K562 (cell line): Measurements from ENCODE around the gene BFSP1. TPM values are rescaled to one million over a fixed set of nuclear protein-coding genes. Genes with fewer than 3 reads are reported as not detected.

Experiments used
- ATAC-seq: fragments of 200-7000 bp; cut with Tn5 transposase; 3 replicates; pipeline ENCODE4 v1.9.1; 2020; ENCODE audit warnings: moderate library complexity
- BruUV-seq: library from RNA; stranded (reverse); fragments of 400-500 nt; replicated peaks from 2 replicates; lab custom pipeline; 2021; lab: Mats Ljungman, UMichigan
- CTCF ChIA-PET: fragments of 300-600 bp; formaldehyde crosslinking; extraction: SDS; loops from one replicate; lab custom pipeline; 2021; ENCODE audit warnings: low intra/inter-chr PET ratio; lab: Yijun Ruan, JAX
- POLR2A ChIA-PET: fragments of 300-600, 350-650 bp; sonication (Branson Sonifier 250); formaldehyde crosslinking; extraction: SDS; loops from one replicate; lab custom pipeline; 2021; ENCODE audit warnings: antibody characterized with exemption, inconsistent platforms; lab: Yijun Ruan, JAX
- DNase-seq, 4 experiments: peaks; one replicate each; pipeline versions ENCODE4 v3.0.0 to v3.0.0-alpha.2; 2011 to 2018; ENCODE audit warnings: low spot score in 3 of 4, mixed read lengths in 3 of 4; ENCODE audit errors: extremely low read depth in 1 of 4
- FAIRE-seq: peaks from 2 replicates; lab custom pipeline; 2011; peaks lifted over from hg19 to GRCh38; lab: Jason Lieb, UNC
- H2AFZ ChIP-seq: 2 replicates; pipeline ENCODE4 v1.6.0; 2011; ENCODE audit warnings: low read depth, low read length, control low read depth, inconsistent platforms
- H3K27ac ChIP-seq: fragments of 200-600 bp; 3 replicates; pipeline ENCODE4 v1.8.0; 2011; ENCODE audit warnings: low read depth, mild to moderate bottlenecking, control low read depth, inconsistent platforms, low read length, moderate library complexity, mixed read lengths; ENCODE audit errors: extremely low read depth
- H3K27me3 ChIP-seq, 2 experiments: fragments of 300-600 bp in 1 of 2; 2 replicates in 1 of 2; 3 replicates in 1 of 2; pipeline versions ENCODE4 v1.6.0 to v1.8.0; 2011; ENCODE audit warnings: inconsistent platforms in 2 of 2, low read length in 2 of 2, mild to moderate bottlenecking in 1 of 2, mixed read lengths in 1 of 2, moderate library complexity in 1 of 2; ENCODE audit not compliant: control insufficient read depth in 2 of 2, insufficient read depth in 2 of 2
- H3K36me3 ChIP-seq: fragments of 300-600 bp; 3 replicates; pipeline ENCODE4 v1.8.0; 2011; ENCODE audit warnings: mild to moderate bottlenecking, low read length, inconsistent platforms; ENCODE audit not compliant: control insufficient read depth, insufficient read depth
- H3K4me1 ChIP-seq, 2 experiments: fragments of 200-600 bp in 1 of 2; replicated peaks in 1 of 2; 2 replicates in 1 of 2; 3 replicates in 1 of 2; pipeline versions ENCODE4 v1.5.1 to v1.8.0; 2011; ENCODE audit warnings: inconsistent platforms in 2 of 2, low read length in 2 of 2, mild to moderate bottlenecking in 1 of 2, mixed read lengths in 1 of 2, moderate library complexity in 1 of 2; ENCODE audit not compliant: control insufficient read depth in 2 of 2, insufficient read depth in 2 of 2
- H3K4me2 ChIP-seq: 2 replicates; pipeline ENCODE4 v1.6.1; 2011; ENCODE audit warnings: low read length, control low read depth, inconsistent platforms, mixed read lengths; ENCODE audit not compliant: insufficient read depth
- H3K4me3 ChIP-seq: fragments of 200-600 bp; sonication (generic), shearing (Covaris generic); 2 replicates; pipeline ENCODE4 v1.5.1; 2016; ENCODE audit warnings: control low read depth, inconsistent platforms
- H3K79me2 ChIP-seq: fragments of 200-600 bp; 3 replicates; pipeline ENCODE4 v1.8.0; 2011; ENCODE audit warnings: low read length, inconsistent platforms; ENCODE audit not compliant: control insufficient read depth, insufficient read depth
- H3K9ac ChIP-seq, 2 experiments: 2 replicates each; pipeline versions ENCODE4 v1.6.0 to v1.6.1; 2011; ENCODE audit warnings: low read depth in 2 of 2, low read length in 2 of 2, control low read depth in 1 of 2, inconsistent platforms in 1 of 2, mild to moderate bottlenecking in 1 of 2, mixed read lengths in 1 of 2; ENCODE audit not compliant: insufficient read depth in 1 of 2
- H3K9me1 ChIP-seq: one replicate; pipeline ENCODE4 v1.6.0; 2011; ENCODE audit warnings: inconsistent platforms, mild to moderate bottlenecking, low read length, moderate library complexity; ENCODE audit not compliant: control insufficient read depth, insufficient read depth
- H3K9me3 ChIP-seq: replicated peaks from 2 replicates; pipeline ENCODE4 v1.5.1; 2011; ENCODE audit warnings: low read depth, low read length, inconsistent platforms; ENCODE audit not compliant: control insufficient read depth, insufficient read depth
- H4K20me1 ChIP-seq: replicated peaks from 2 replicates; pipeline ENCODE4 v1.6.1; 2011; ENCODE audit warnings: low read length, inconsistent platforms, mixed read lengths; ENCODE audit not compliant: control insufficient read depth, insufficient read depth
- E4F1 ChIP-seq: fragments of 250-450 bp; sonication (Bioruptor Pico); IDR thresholded peaks from 2 replicates; pipeline ENCODE4 v1.5.0; 2021; ENCODE audit warnings: mild to moderate bottlenecking, borderline replicate concordance
- GATAD2B ChIP-seq: fragments of 450-650 bp; IDR thresholded peaks from 2 replicates; pipeline ENCODE4 v1.6.1; 2017; ENCODE audit warnings: mild to moderate bottlenecking, borderline replicate concordance
- HSF4 ChIP-seq: fragments of 250-450 bp; sonication (Bioruptor Pico); IDR thresholded peaks from 2 replicates; pipeline ENCODE4 v2.1.2; 2022; ENCODE audit warnings: mild to moderate bottlenecking, moderate library complexity, borderline replicate concordance
- NRF1 ChIP-seq, 2 experiments: fragments of 450-650 bp; IDR thresholded peaks in 1 of 2; conservative IDR thresholded peaks in 1 of 2; 2 replicates each; pipeline ENCODE4 v1.6.1; 2014; ENCODE audit warnings: mild to moderate bottlenecking in 2 of 2
- PHB2 ChIP-seq: fragments of 450-650 bp; IDR thresholded peaks from 2 replicates; pipeline ENCODE4 v1.6.1; 2017; ENCODE audit warnings: low read depth
- PHF8 ChIP-seq: fragments of 200-600 bp; sonication (generic); IDR thresholded peaks from 2 replicates; pipeline ENCODE4 v1.6.1; 2012; ENCODE audit warnings: mixed run types, mild to moderate bottlenecking, inconsistent platforms, low read length, moderate library complexity, borderline replicate concordance
- ZNF668 ChIP-seq: fragments of 250-450 bp; sonication (Bioruptor Pico); IDR thresholded peaks from 2 replicates; pipeline ENCODE4 v1.8.0; 2022; ENCODE audit warnings: mild to moderate bottlenecking, inconsistent platforms
- WGBS: fragments of 100-300 bp; shearing (Covaris generic); methylation state at CpG from one replicate; pipeline ENCODE4 v1.1.6; 2016; ENCODE audit warnings: low coverage, mixed read lengths; ENCODE audit not compliant: insufficient coverage; ENCODE audit errors: missing lambda C conversion rate; 5-methylcytosine and 5-hydroxymethylcytosine counted together
- in situ Hi-C: fragments of 300-500 bp; cut with MboI; formaldehyde crosslinking; loops from 4 replicates; pipeline ENCODE4 v1.15.0; 2018; ENCODE audit warnings: inconsistent platforms, mixed read lengths
- intact Hi-C: fragments of 100-400 bp; cut with micrococcal nuclease; formaldehyde crosslinking; loops from 2 replicates; pipeline ENCODE4 v1.14.2; 2022
- polyA plus RNA-seq, 8 experiments: library from polyadenylated mRNA; depleted of rRNA in 4 of 8; stranded (reverse) in 5 of 8; unstranded in 3 of 8; fragments of >200 nt; fragmentation: Nextera tagmentation in 2 of 8; fragmentation: Illumina TruSeq in 1 of 8; extraction: Ambion mirVana in 2 of 8; extraction: Trizol in 1 of 8; gene quantifications; 2 replicates each; pipeline versions ENCODE4 v1.2.1 to v1.2.3, GENCODE V29; 2011 to 2014; ENCODE audit warnings: inconsistent platforms in 1 of 8, missing spikeins in 1 of 8
- total RNA-seq, 7 experiments: library from RNA; depleted of rRNA in 6 of 7; stranded (reverse); fragments of >200 nt in 6 of 7; fragmentation: Illumina TruSeq in 2 of 7; extraction: Trizol in 2 of 7; gene quantifications; 2 replicates each; pipeline versions ENCODE4 v1.2.1 to v1.2.3, GENCODE V29; 2011 to 2021; ENCODE audit warnings: low replicate concordance in 1 of 7
- TF ChIP-seq, protein P1 (sequence below), 2 experiments: IDR thresholded peaks; 2 replicates each; pipeline ENCODE4 v1.6.1; 2011; ENCODE audit warnings: borderline replicate concordance in 1 of 2, control low read depth in 1 of 2, low read depth in 1 of 2, low read length in 1 of 2, mild to moderate bottlenecking in 1 of 2, mixed read lengths in 1 of 2, moderate library complexity in 1 of 2; ENCODE audit not compliant: insufficient read depth in 1 of 2, insufficient read length in 1 of 2, poor library complexity in 1 of 2, severe bottlenecking in 1 of 2; ENCODE audit errors: extremely low read depth in 1 of 2

Gene BFSP1
- total and polyA plus RNA-seq, 9 of the 15 experiments (the other 6 are each of a cell fraction or from before 2014, with no cell fraction given): 0.09 to 0.86 (median 0.40) TPM

DNA sequence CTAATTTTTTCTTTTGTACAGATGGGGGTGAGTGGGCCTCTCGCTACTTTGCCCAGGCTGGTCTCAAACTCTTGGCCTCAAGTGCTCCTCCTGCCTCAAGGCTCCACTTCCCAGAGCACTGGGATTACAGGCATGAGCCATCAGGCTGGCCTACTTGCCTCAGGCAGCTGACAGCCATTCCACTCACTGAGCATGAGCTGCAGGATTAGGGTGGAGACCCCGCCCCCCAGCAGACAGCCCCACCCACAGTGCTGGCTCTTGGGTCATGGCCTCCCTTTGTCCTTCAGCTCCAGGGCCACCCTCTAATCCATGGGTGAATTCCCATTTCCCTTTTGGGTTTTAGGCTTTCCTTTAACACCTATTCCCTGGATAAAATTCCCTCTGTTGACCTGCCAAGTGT lies 82.1 kb downstream of the BFSP1 start:
- no peak overlapping the region for H3K4me2 ChIP-seq
- in situ Hi-C loops: no loop called here
- intact Hi-C loops: no loop called here
- BruUV-seq: no TSS peak
- H3K9me3 ChIP-seq: no peaks in the 10 kb centered on the region
- WGBS: 0% methylated on average over 1 of the region's 2 CpGs
- no peaks in the 10 kb centered on the region for H3K36me3 ChIP-seq
- TF ChIP-seq PHF8: no peak
- 0 out of 4 replicates have a peak, but pooled peaks of 1 of the 2 experiments have one; percentile 11 for TF ChIP-seq NRF1 (conservative IDR thresholded peaks at IDR 0.05 in 1 of 2, IDR thresholded peaks at IDR 0.05 in 1 of 2)
- H3K79me2 ChIP-seq: no peaks in the 10 kb centered on the region
- ChIA-PET CTCF (no interaction called here), POLR2A (no interaction called here)
- H4K20me1 ChIP-seq: no peaks in the 10 kb centered on the region
- FAIRE-seq (no peak), ATAC-seq (peak; percentile 76), DNase-seq (peak in 2 of 4 experiments; percentile 8 to 28)
- H3K27me3 ChIP-seq: peaks cover 0 to 15% of the 10 kb centered on the region in 2 experiments; a peak in 3 of 5 replicates
- H3K27ac ChIP-seq: no peak overlapping the region
- H2AFZ ChIP-seq: no peak overlapping the region
- H3K9me1 ChIP-seq: no peaks in the 10 kb centered on the region
- peaks cover 0 to 4% of the 10 kb centered on the region in 2 experiments; a peak in 2 of 5 replicates for H3K4me1 ChIP-seq
- H3K9ac ChIP-seq: no peak overlapping the region
- no peak overlapping the region for H3K4me3 ChIP-seq

GRCh38 chr20:17448071-17448470 lies 83.1 kb downstream of the BFSP1 start:
- WGBS: 0% methylated on average over 2 of the region's 2 CpGs
- DNase-seq: no peak
- Histone ChIP-seq H4K20me1 (no peaks in the 10 kb centered on the region), H3K4me3 (no peak overlapping the region), H3K36me3 (no peaks in the 10 kb centered on the region), H3K27me3 (peaks cover 0 to 9% of the 10 kb centered on the region in 2 experiments; a peak in 2 of 5 replicates), H3K9me3 (no peaks in the 10 kb centered on the region), H3K9ac (no peak overlapping the region), H2AFZ (no peak overlapping the region), H3K4me1 (no peaks in the 10 kb centered on the region; a peak in 1 of 5 replicates), H3K4me2 (no peak overlapping the region), H3K9me1 (no peaks in the 10 kb centered on the region), H3K79me2 (no peaks in the 10 kb centered on the region), H3K27ac (no peak overlapping the region)
- no peak for FAIRE-seq
- ChIA-PET CTCF (no interaction called here), POLR2A (no interaction called here)
- no peak for ATAC-seq
- BruUV-seq: no TSS peak
- intact Hi-C loops (no loop called here), in situ Hi-C loops (no loop called here)
- no peak for TF ChIP-seq E4F1 (CRISPR knock-in tag)
- no peak for TF ChIP-seq HSF4
- no peak for TF ChIP-seq ZNF668 (CRISPR knock-in tag)
- TF ChIP-seq, protein P1, sequence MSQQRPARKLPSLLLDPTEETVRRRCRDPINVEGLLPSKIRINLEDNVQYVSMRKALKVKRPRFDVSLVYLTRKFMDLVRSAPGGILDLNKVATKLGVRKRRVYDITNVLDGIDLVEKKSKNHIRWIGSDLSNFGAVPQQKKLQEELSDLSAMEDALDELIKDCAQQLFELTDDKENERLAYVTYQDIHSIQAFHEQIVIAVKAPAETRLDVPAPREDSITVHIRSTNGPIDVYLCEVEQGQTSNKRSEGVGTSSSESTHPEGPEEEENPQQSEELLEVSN (IDR thresholded peaks at IDR 0.05; ENCODE audit: borderline replicate concordance in 1 of 2, extremely low read depth in 1 of 2, insufficient read depth in 1 of 2, insufficient read length in 1 of 2, low read depth in 1 of 2, low read length in 1 of 2, poor library complexity in 1 of 2, severe bottlenecking in 1 of 2): no peak
- no peak for TF ChIP-seq GATAD2B
- TF ChIP-seq PHB2: no peak
